ENCODE measurements around the gene ENPP6. TPM values are rescaled to one million over a fixed set of nuclear protein-coding genes. Genes with fewer than 3 reads are reported as not detected.

The ENPP6 gene
- total RNA-seq, 2 donors from 2014 or later = 0.07 to 0.47 TPM

- Mint-ChIP-seq H3K27ac (no peak overlapping the region), H3K36me3 (no peaks in the 10 kb centered on the region), H3K9me3 (no peaks in the 10 kb centered on the region)
- ATAC-seq (no peak), DNase-seq (ENCODE audit: low spot score in 2 of 2) (no peak)
Observed at GRCh38 chr4:184203300-184203699, 14.4 kb downstream of the ENPP6 start.

- no peaks in the 10 kb centered on the region for H3K9me3 Mint-ChIP-seq
- ATAC-seq (no peak), DNase-seq (ENCODE audit: low spot score in 2 of 2) (no peak)
- H3K36me3 Mint-ChIP-seq = no peaks in the 10 kb centered on the region
- H3K27ac Mint-ChIP-seq = no peak overlapping the region
Observed at GRCh38 chr4:184201179-184201578, 16.5 kb downstream of the ENPP6 start.

GRCh38 chr4:184200296-184200695 is 17.4 kb downstream of the ENPP6 start:
- DNase-seq (ENCODE audit: low spot score in 2 of 2) (no peak), ATAC-seq (no peak)
- H3K36me3 Mint-ChIP-seq = no peaks in the 10 kb centered on the region
- H3K9me3 Mint-ChIP-seq = no peaks in the 10 kb centered on the region
- H3K27ac Mint-ChIP-seq = no peak overlapping the region

GRCh38 chr4:184199780-184200179 is 17.9 kb downstream of the ENPP6 start:
- no peaks in the 10 kb centered on the region for H3K36me3 Mint-ChIP-seq
- no peak for DNase-seq (ENCODE audit: low spot score in 2 of 2)
- no peak overlapping the region for H3K27ac Mint-ChIP-seq
- H3K9me3 Mint-ChIP-seq = no peaks in the 10 kb centered on the region
- no peak for ATAC-seq

- DNase-seq (ENCODE audit: low spot score in 2 of 2) (no peak), ATAC-seq (no peak)
- Mint-ChIP-seq H3K9me3 (no peaks in the 10 kb centered on the region), H3K36me3 (no peaks in the 10 kb centered on the region), H3K27ac (no peak overlapping the region)
Observed at GRCh38 chr4:184198190-184198589, 19.5 kb downstream of the ENPP6 start.

- Mint-ChIP-seq H3K36me3 (no peaks in the 10 kb centered on the region), H3K27ac (no peak overlapping the region), H3K9me3 (no peaks in the 10 kb centered on the region)
- ATAC-seq (no peak), DNase-seq (ENCODE audit: low spot score in 2 of 2) (no peak)
Observed at GRCh38 chr4:184197536-184198082, 20.1 kb downstream of the ENPP6 start.

GRCh38 chr4:184196730-184197385 is 20.8 kb downstream of the ENPP6 start:
- ATAC-seq (no peak), DNase-seq (ENCODE audit: low spot score in 2 of 2) (no peak)
- Mint-ChIP-seq H3K9me3 (no peaks in the 10 kb centered on the region), H3K27ac (no peak overlapping the region), H3K36me3 (no peaks in the 10 kb centered on the region)

GRCh38 chr4:184193556-184194525 is 23.8 kb downstream of the ENPP6 start:
- peak overlapping the region in 1 of 2 donors; percentile 56 for H3K27ac Mint-ChIP-seq
- DNase-seq (ENCODE audit: low spot score in 2 of 2) (no peak), ATAC-seq (peak in 1 of 2 donors; percentile 38)
- no peaks in the 10 kb centered on the region for H3K36me3 Mint-ChIP-seq
- no peaks in the 10 kb centered on the region for H3K9me3 Mint-ChIP-seq

- DNase-seq (ENCODE audit: low spot score in 2 of 2) = no peak
Observed at GRCh38 chr4:184192933-184193332, 24.7 kb downstream of the ENPP6 start.

GRCh38 chr4:184191267-184191666 is 26.4 kb downstream of the ENPP6 start:
- no peak for DNase-seq (ENCODE audit: low spot score in 2 of 2)
- Mint-ChIP-seq H3K36me3 (no peaks in the 10 kb centered on the region), H3K9me3 (no peaks in the 10 kb centered on the region), H3K27ac (no peak overlapping the region)
- ATAC-seq = no peak

More at GRCh38 chr4:184192933-184193332, 24.7 kb downstream of the ENPP6 start:
- Mint-ChIP-seq H3K27ac (no peak overlapping the region), H3K9me3 (no peaks in the 10 kb centered on the region), H3K36me3 (no peaks in the 10 kb centered on the region)
- ATAC-seq = no peak

GRCh38 chr4:184190711-184191110 is 27.0 kb downstream of the ENPP6 start:
- H3K27ac Mint-ChIP-seq = no peak overlapping the region

GRCh38 chr4:184189966-184190365 is 27.7 kb downstream of the ENPP6 start:
- no peaks in the 10 kb centered on the region for H3K9me3 Mint-ChIP-seq
- H3K36me3 Mint-ChIP-seq = no peaks in the 10 kb centered on the region
- H3K27ac Mint-ChIP-seq = no peak overlapping the region
- ATAC-seq (no peak), DNase-seq (ENCODE audit: low spot score in 2 of 2) (no peak)

More at GRCh38 chr4:184190711-184191110, 27.0 kb downstream of the ENPP6 start:
- Mint-ChIP-seq H3K36me3 (no peaks in the 10 kb centered on the region), H3K9me3 (no peaks in the 10 kb centered on the region)
- no peak for ATAC-seq
- DNase-seq (ENCODE audit: low spot score in 2 of 2) = no peak

GRCh38 chr4:184188443-184189400 is 29.0 kb downstream of the ENPP6 start:
- Mint-ChIP-seq H3K27ac (no peak overlapping the region), H3K36me3 (no peaks in the 10 kb centered on the region), H3K9me3 (no peaks in the 10 kb centered on the region)
- DNase-seq (ENCODE audit: low spot score in 2 of 2) (no peak), ATAC-seq (no peak)

GRCh38 chr4:184177271-184177670 is 40.4 kb downstream of the ENPP6 start:
- ATAC-seq (no peak), DNase-seq (ENCODE audit: low spot score in 2 of 2) (no peak)
- Mint-ChIP-seq H3K27ac (no peak overlapping the region), H3K9me3 (peaks cover 7 to 19% of the 10 kb centered on the region in 2 donors), H3K36me3 (peaks cover 14 to 28% of the 10 kb centered on the region in 2 donors)

- DNase-seq (ENCODE audit: low spot score in 2 of 2) (no peak), ATAC-seq (no peak)
- Mint-ChIP-seq H3K9me3 (peaks cover 5 to 16% of the 10 kb centered on the region in 2 donors), H3K27ac (no peak overlapping the region), H3K36me3 (peaks cover 12 to 20% of the 10 kb centered on the region in 2 donors)
Observed at GRCh38 chr4:184174571-184175488, 42.8 kb downstream of the ENPP6 start.
